Adipose tissue (tissue), 3 donors: Measurements from ENCODE around the gene AQP12B. TPM values are rescaled to one million over a fixed set of nuclear protein-coding genes. Genes with fewer than 3 reads are reported as not detected.
"Not testable (repeated sequence)": the region's sequence is repeated elsewhere in the genome, so short reads cannot be mapped to it uniquely, and the experiment has no call there.

ENCODE experiments used
- H3K27ac ChIP-seq: one replicate; pipeline ENCODE4 v1.5.1; 2013; ENCODE audit warnings: low read depth, low read length
- WGBS, 3 donors: extraction: QIAGEN DNeasy Blood & Tissue Kit; methylation state at CpG; one replicate each; pipeline ENCODE4 v1.1.7; 2013; 5-methylcytosine and 5-hydroxymethylcytosine counted together
- polyA plus RNA-seq, 3 donors: library from polyadenylated mRNA; stranded (reverse); fragments of 200-250 nt; gene quantifications; one replicate each; pipeline ENCODE4 v1.2.3, GENCODE V29; 2013
- donor health status: healthy with polysubstance abuse.
- donor health status: Bipolar disorder and iron deficiency.
- donor health status: healthy.

The AQP12B gene
- polyA plus RNA-seq, 3 donors, result 0.03 to 159 TPM; not detected in 1

DNA sequence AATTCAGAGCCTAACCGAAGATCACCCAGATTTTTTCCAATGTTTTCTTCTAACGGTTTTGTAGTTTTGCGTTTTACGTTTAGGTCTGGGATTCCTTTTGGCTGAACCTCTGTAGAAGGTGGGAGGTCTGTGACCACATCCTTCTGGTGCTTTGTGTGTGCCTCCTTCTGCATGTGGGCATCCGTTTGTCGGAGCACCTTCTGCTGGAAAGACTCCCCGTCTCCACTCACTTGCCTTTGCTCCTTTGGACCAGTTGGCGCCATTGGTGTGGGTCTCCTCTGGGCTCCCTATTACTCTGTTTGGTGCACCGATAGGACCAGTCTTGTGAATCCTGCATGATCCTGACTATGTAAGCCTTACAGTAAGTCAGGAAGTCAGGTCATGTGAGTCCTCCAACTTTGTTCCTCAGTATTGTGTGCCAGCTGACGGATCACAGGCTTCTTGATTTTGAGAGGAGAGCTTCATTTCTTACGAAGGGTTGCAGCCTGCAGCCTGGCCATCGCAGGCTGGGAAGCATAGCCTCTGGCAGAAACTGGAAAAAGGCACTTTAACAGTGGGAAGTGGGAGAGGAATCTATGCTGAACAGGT lies 22.6 kb upstream of the AQP12B start:
- no peak overlapping the region for H3K27ac ChIP-seq
- WGBS, 3 donors, result 50 to 81% (median 56%) methylated on average over 12 of the region's 12 CpGs

DNA sequence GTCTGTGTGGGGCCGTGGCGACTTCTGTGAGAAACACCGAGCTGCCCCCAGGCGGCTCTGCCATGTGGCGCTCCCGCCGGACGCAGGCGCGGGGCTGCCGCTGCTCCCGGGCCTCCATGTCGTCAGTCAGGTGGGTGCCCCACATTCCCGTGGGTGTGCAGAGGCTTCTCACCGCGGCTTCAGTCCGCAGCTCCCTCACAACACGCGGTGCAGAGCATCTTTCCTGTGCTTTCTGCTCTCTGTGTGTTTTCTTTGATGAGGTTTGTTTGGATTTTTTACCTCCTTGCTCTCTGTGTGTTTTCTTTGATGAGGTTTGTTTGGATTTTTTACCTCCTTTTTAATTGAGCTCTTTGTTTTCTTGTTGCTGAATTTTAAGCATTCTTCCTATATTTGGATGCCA lies 22.0 kb upstream of the AQP12B start:
- 70 to 74% (median 71%) methylated on average over 19 of the region's 19 CpGs for WGBS, 3 donors
- no peak overlapping the region for H3K27ac ChIP-seq

- 47 to 76% (median 64%) methylated on average over 17 to 18 of the region's 18 CpGs for WGBS, 3 donors
- no peak overlapping the region for H3K27ac ChIP-seq
Observed at GRCh38 chr2:240703417-240704341, 21.0 kb upstream of the AQP12B start.

GRCh38 chr2:240702640-240703011 lies 19.9 kb upstream of the AQP12B start:
- 83 to 84% (median 84%) methylated on average over 9 of the region's 9 CpGs for whole genome bisulfite sequencing, 3 donors
- H3K27ac ChIP-seq, result no peak overlapping the region

DNA sequence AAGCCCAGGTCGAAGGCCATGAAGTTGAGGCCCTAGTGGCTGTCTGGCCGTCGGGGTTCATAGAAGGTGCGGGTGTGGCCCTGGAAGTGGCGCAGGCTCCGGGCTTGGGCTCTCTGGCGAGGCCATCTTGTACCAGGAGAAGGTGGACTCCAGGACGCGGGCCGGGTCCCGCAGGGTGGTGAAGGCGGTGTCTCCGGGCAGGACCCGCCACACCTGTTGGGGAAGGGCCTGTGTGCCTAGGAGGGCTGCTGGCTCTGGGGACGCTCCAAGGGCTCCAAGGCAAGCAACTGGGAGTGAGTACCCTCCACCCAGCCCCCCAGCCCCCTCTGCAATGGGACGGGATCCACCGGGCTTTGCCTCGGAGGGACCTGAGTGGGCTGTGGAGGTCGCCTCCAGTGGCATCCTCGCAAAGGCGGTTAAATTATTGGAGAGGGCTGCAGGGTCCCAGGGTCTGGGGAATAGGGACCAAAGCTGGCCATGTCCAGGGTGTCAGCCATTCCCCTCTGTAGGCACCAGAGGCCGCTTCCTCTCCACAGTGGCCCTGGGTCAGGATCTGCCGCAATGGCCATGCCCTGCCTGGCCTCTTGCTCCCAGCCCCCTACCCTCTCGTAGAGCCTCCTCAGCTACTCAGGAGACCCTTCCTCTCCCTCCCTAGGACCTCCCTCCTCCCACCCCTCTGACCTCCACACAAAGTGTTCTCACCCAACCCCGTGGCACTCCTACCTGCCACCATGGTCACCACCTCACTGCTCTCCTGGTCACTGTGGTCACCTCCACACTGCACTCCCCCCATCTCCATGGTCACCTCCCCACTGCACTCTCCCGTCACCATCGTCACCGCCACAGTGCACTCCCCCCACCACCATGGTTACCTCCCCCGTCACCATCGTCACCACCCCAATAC lies 19.3 kb upstream of the AQP12B start:
- H3K27ac ChIP-seq, result no peak overlapping the region
- WGBS, 3 donors, result 82 to 92% (median 90%) methylated on average over 26 to 30 of the region's 30 CpGs

- 86 to 88% (median 86%) methylated on average over 55 to 67 of the region's 67 CpGs for WGBS, 3 donors
- H3K27ac ChIP-seq, result no peak overlapping the region
Observed at GRCh38 chr2:240701091-240701735, 18.5 kb upstream of the AQP12B start.

DNA sequence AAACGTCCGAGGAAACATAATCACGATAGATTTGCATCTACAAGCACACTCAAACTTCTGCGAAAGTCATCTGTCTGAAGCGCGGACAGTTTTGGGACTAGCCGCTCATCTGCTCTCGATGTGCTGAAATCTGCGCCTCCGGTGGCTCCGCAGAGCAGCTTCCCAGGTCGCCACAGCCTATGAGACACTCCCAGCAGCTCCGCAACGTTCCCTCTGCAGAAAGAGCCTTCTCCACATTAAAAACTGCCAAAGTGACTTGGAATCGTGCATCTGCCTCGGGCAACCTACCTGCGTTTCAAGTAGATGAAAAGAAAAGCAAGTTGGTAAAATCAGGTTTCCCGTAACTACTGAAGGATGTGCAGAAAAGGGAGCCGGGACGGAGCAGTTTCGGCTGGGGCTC lies 17.9 kb upstream of the AQP12B start:
- H3K27ac ChIP-seq, result not testable (repeated sequence)
- WGBS, 3 donors, result 70 to 82% (median 73%) methylated on average over 15 to 18 of the region's 21 CpGs

DNA sequence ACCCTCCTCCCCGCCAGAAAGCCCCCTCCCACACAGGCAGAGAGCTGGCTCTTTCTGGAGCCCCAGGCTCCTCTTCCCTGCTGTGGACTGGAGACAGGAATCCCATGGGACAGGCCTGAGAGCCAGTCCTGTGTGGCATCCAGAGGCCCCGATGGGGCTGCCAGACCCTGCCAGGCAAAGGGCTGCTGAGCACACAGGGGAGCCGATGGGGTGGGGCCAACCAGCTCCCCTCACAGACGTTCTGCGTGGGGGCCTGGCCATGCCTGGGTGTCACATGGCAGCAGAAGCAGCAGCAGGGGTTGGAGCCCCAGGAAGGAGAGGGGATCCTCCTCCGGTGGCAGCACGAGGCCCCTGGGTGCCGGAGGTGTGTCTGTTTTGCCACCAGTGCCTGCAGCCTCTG lies 17.1 kb upstream of the AQP12B start:
- whole genome bisulfite sequencing, 3 donors, result 12 to 54% (median 36%) methylated on average over 7 to 8 of the region's 8 CpGs
- not testable (repeated sequence) for H3K27ac ChIP-seq

- WGBS, 3 donors, result 40 to 68% (median 58%) methylated on average over 3 to 8 of the region's 33 CpGs
- not testable (repeated sequence) for H3K27ac ChIP-seq
Observed at GRCh38 chr2:240698852-240699561, 16.3 kb upstream of the AQP12B start.

DNA sequence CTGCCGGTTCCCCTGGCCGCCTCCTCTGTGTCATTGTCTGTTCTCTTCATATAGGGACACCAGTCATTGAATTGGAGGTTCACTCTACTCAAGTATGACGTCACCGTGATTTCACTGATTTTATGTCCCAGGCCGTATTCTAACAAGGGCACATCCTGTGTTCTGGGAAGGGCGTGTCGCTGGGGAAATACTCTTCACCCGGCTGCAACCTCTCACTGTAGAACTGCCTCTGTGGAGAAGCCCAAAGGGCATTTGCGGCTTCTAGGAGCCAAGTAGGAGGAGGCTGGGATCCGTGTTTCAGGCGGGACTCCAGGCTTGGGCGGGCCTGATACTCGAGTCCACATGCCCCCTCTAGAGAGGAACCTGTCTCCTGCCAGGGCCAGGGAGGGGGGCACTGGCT lies 13.8 kb upstream of the AQP12B start:
- WGBS, 3 donors, result 26 to 83% (median 57%) methylated on average over 3 to 4 of the region's 13 CpGs
- H3K27ac ChIP-seq, result not testable (repeated sequence)

DNA sequence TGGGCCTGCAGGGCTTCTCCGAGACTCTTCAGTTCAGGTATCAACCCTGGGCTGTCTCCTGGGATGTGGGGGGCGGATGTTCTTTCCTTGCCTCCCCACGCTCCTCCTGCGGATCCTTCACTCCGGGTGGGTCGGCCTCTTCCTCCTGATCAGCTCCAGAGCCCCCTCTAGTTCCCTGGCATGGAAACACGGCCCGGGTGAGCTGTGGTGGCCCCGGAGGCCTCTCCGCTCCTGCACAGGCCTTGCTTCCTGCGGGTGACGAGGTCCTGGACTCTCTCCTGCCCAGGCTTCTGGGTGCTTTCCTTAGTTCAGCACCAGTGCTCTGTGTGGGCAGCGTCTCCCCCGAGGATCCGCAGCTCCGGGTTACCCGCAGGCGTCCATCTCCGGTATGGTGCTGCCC lies 12.9 kb upstream of the AQP12B start:
- H3K27ac ChIP-seq, result not testable (repeated sequence)
- no CpG with 5 or more reads among the region's 19 CpGs for WGBS, 3 donors

GRCh38 chr2:240694304-240694703 lies 11.6 kb upstream of the AQP12B start:
- not testable (repeated sequence) for H3K27ac ChIP-seq
- 100% methylated on average over 1 of the region's 12 CpGs; no CpG with 5 or more reads in 2 of the 3 donors for WGBS, 3 donors

DNA sequence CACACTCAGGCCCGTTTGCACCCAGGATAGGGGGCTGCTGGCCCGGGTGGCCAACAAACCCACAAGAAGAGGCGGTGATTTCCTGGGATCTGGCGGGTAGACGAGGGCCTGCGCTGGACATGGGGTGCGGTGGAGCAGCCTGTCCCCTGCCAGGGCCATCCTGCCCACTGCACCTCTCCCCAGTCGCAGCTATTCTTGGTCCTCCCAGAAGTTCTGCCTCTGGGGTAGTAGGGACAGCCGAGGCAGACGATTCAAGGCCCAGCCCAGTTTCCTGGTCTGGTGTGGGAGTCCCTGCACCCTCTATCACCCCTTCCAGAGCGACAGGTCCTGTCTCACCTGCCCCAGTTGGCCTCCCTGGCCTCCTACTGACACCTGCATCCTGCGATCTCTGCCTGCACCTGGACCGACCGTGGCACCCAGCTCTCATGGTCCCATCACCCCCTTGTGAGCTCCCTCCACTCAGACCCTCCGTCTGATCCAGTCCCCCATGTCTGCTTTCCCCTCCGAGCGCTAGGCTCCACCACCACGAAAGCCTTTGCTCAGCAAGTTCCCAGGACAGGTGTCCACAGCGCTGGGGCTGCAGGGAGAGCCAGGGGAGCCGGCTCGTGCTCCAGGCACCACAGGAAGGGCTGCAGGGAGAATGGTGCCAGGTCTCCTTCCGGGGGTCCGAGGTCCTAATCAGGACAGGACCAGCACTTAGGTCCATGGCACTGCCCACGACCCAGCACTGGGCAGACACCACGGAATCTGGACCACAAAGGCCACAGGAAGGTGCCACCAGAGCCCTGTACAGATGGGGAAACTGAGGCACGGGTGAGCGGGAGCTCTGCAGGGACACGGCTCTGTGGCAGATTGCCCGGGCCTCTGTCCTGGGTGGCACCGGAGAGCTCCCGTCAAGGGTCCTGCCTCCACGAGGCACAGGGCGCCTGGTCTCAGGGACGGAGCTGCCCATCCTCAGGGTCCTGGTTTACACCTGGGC lies 10.2 kb upstream of the AQP12B start:
- not testable (repeated sequence) for H3K27ac ChIP-seq
- 32 to 74% (median 71%) methylated on average over 9 to 16 of the region's 34 CpGs for WGBS, 3 donors

DNA sequence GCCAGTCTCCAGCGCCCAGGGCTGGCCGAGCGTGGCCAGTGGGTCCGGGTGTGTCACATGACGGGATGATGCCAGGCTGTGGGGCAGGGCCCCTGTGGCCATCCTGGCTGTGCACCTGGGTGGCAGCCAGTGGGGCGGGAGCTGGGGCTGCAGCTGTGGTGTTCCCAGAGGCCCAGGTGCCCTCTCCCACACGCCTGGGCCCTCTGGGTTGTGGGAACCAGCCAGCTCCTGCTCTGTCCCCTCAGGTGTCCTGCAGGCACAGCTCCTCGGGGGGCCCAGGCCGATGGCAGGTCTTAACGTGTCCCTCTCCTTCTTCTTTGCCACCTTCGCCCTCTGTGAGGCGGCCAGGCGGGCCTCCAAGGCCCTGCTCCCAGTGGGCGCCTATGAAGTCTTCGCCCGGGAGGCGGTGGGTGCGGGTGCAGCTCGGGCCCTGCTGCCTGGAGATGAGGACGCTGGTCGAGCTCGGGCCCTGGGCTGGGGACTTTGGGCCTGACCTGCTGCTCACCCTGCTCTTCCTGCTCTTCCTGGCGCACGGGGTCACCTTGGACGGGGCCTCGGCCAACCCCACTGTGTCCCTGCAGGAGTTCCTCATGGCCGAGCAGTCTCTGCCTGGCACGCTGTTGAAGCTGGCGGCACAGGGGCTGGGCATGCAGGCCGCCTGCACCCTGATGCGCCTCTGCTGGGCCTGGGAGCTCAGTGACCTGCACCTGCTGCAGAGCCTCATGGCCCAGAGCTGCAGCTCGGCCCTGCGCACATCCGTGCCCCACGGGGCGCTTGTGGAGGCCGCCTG lies 9.1 kb upstream of the AQP12B start, which contains the start of gene AQP12A:
Gene AQP12A (plus strand): TSS at position 236 of the 790 bp plus-strand sequence. CDS start 48 bp downstream, at position 284.
- 46 to 88% (median 87%) methylated on average over 5 to 27 of the region's 37 CpGs for WGBS, 3 donors

GRCh38 chr2:240691075-240691427 lies 8.4 kb upstream of the AQP12B start:
- not testable (repeated sequence) for H3K27ac ChIP-seq
- 6 to 90% (median 30%) methylated on average over 1 of the region's 2 CpGs for WGBS, 3 donors

More for the DNA sequence above, 9.1 kb upstream of the AQP12B start, which contains the start of gene AQP12A:
- not testable (repeated sequence) for H3K27ac ChIP-seq
